NCI-H748 (cell line): ENCODE measurements around the gene CLIC6.
"Not testable (repeated sequence)": the region's sequence is repeated elsewhere in the genome, so short reads cannot be mapped to it uniquely, and the experiment has no call there.

Experiments used
- DNase-seq: peaks from one replicate; lab custom pipeline; 2025; ENCODE audit not compliant: unreplicated experiment; lab: John Stamatoyannopoulos, UW

The CLIC6 gene

DNA sequence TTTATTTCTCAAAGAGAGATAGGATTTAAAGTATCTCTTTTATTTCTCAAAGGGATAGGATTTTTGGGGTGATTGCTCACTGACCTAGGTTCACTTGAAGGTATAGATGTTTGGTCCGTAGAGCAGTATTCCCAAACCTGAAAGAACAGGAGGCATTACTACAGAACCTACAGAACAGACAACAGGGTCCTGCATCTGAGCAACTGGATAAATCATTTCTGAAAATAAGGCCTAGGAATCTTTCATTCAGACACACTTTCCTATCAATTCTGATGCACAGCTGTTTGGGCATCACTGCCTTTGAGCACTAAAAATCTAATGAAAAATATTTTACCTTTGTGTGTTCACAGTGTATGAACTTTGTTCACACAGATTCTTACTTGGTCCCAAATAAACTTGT, 17.2 kb upstream of the CLIC6 start:
- DNase-seq: no peak

GRCh38 chr21:34653522-34653921, 15.3 kb upstream of the CLIC6 start:
- no peak for DNase-seq

DNA sequence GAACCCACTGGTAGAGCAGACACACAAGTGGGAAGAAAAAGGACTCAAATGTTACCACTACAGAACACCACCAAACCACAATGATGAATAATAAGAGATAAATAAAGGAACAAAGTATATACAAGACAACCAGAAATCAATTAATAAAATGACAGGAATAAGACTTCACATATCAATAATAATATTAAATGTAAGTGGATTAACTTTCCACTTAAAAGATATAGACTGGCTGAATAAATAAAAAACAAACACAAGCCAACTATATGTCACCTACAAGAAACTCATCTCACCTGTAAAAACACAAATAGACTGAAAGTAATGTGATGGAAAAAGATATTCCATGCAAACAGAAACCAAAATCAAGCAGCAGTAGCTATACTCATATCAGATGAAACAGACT, 6.9 kb upstream of the CLIC6 start:
- DNase-seq: no peak

DNA sequence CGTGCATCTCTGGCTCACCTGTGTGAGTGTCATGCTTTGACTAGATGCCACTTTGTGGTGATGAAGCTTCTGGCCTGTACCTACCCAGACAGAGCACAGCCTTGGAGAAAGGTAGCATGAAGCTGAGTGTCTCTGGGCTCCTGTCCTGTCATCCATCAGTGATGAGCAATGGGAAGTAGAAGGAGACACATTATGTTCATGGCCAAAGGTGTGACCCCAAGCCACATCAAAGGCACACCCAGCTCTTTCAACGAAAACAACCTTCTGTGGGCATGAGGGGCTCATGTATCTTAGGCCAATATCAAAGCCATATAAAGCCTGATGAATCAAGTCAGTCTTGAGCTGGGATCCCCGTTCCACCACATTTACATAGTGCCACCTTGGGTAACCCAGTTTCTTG, 1.0 kb upstream of the CLIC6 start:
- DNase-seq: no peak

GRCh38 chr21:34669149-34669879, 520 bp downstream of the CLIC6 start:
- no peak for DNase-seq

DNA sequence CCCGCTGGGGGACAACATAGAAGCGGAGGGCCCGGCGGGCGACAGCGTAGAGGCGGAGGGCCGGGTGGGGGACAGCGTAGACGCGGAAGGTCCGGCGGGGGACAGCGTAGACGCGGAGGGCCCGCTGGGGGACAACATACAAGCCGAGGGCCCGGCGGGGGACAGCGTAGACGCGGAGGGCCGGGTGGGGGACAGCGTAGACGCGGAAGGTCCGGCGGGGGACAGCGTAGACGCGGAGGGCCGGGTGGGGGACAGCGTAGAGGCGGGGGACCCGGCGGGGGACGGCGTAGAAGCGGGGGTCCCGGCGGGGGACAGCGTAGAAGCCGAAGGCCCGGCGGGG, 1.1 kb downstream of the CLIC6 start:
- not testable (repeated sequence) for DNase-seq

DNA sequence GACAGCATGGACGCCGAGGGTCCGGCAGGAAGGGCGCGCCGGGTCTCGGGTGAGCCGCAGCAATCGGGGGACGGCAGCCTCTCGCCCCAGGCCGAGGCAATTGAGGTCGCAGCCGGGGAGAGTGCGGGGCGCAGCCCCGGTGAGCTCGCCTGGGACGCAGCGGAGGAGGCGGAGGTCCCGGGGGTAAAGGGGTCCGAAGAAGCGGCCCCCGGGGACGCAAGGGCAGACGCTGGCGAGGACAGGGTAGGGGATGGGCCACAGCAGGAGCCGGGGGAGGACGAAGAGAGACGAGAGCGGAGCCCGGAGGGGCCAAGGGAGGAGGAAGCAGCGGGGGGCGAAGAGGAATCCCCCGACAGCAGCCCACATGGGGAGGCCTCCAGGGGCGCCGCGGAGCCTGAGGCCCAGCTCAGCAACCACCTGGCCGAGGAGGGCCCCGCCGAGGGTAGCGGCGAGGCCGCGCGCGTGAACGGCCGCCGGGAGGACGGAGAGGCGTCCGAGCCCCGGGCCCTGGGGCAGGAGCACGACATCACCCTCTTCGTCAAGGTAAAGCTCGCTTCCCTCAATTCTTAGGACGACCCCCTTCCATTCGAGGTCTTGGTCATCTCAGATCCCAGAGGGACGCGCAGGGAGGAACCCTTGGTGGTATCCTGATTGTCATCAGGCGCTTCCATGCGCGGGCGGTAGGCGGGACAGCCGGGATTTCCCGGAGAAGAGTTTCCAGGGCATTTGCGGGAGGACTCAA, 1.6 kb downstream of the CLIC6 start:
- DNase-seq: no peak

GRCh38 chr21:34670962-34671348, 2.2 kb downstream of the CLIC6 start:
- no peak for DNase-seq

- DNase-seq: no peak
These were observed 2.7 kb downstream of the CLIC6 start for GRCh38 chr21:34671462-34671861.

GRCh38 chr21:34671891-34672290, 3.1 kb downstream of the CLIC6 start:
- DNase-seq: no peak

DNA sequence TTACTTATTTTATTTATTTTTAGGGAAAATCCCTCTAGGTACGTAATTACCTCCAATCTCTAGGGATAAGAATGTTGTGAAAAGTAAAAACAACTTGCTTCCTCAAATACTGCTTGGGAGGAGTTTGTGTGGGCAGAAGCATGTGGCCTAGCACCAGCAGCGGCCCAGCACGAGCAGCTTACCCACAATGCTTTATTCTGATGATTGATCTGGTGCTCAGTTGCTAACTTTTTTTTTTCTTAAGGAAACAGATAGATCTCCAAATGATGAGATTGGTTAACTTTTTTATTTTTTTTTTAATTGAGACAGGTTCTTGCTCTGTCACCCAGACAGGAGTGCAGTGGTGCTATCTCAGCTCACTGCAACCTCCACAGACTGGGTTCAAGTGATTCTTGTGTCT, 4.2 kb downstream of the CLIC6 start:
- DNase-seq: no peak

- no peak for DNase-seq
These were observed 5.7 kb downstream of the CLIC6 start for GRCh38 chr21:34674468-34674867.

DNA sequence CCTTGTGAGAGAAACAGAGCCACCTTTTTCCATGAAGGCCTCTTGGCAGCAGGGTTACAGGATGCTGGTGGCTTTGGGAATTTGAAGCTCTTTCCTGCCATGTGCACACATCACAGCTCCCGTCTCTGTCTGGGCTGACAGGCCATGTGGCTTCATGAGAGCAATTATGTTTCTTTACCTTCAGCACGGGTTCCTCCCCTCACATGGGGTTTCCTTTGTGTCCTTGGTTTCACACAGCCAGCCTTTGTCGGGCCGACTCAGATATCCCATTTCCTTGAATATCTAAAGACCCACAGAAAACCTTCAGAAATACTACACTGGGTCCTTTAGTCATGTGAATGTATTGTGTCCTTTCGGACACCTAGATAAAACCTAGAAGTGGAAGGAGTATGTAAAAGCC, 7.1 kb downstream of the CLIC6 start:
- peak; percentile 68 for DNase-seq

DNA sequence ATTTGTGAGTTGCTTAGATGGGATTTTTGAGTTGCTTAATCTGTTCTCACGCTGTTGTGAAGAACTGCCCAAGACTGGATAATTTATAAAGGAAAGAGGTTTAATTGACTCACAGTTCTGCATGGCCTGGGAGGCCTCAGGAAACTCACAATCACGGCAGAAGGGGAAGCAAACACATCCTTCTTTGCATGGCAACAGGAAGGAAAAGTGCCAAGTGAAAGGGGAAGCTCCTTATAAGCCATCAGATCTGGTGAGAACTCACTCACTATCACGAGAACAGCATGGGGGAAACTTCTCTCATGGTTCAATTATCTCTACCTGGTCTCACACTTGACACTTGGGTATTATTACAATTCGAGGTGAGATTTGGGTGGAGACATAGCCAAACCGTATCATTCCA, 10.3 kb downstream of the CLIC6 start:
- DNase-seq: no peak

- DNase-seq: no peak
These were observed 15.5 kb downstream of the CLIC6 start for GRCh38 chr21:34684174-34684876.

GRCh38 chr21:34687065-34687464, 18.3 kb downstream of the CLIC6 start:
- DNase-seq: no peak

DNA sequence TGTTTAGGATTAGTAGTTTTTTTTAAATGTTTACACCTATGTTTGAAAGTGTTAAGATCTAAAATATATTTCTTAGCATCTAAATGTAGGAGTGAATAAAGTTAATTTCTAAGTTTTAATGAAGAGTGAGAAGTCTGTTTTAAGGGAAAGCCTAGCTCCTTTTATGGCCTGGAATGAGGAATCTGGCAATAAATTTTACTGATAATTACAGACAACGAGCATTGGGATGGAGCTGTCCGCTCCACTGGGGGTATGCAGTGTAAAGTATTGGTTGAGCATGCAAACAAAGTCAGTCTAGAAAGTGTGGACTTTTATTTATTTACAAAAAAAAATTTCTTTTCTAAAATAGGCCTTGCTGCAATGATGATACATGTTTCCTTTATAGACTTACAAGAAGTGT, 19.0 kb downstream of the CLIC6 start:
- no peak for DNase-seq

DNA sequence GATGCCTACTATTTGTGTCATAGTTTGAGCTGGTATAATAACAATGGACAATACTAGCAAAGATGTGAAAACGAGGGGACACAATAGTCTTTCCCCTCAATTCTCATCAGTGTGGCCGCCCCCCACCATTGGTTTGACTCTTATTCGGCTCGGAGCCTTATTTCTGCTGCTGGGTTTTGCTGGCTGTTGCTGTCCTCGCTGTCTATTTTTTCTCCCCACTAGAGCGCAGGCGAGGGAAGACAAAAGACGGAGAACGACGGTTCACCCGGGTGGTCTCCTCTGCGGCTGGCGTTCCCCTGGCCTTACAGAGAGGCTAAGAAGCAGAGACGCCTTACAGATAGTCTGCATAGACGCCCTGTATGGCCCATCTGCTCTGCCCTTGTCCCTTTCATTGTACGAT, 19.4 kb downstream of the CLIC6 start:
- no peak for DNase-seq

DNA sequence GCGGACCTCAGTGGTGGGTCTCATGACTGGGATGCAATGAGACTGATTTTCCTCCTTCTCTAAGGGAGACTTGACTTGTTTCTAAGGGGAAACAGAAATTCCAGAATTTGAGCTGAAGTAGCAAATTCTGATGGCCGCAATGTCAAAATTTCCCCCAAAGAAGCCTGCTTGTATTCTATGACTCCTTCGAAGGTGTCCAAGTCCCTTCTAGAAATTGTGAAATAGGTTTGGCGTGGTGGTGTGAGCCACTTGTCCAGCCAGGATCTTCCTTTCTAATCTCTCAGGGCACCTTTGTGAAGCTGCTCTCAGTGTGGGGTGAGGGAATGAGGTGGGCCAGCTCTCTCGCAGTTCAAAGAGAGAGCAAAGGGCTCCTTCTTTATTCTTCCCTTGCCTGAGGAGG, 19.9 kb downstream of the CLIC6 start:
- DNase-seq: no peak

GRCh38 chr21:34690041-34690792, 21.4 kb downstream of the CLIC6 start:
- DNase-seq: peak; percentile 96

DNA sequence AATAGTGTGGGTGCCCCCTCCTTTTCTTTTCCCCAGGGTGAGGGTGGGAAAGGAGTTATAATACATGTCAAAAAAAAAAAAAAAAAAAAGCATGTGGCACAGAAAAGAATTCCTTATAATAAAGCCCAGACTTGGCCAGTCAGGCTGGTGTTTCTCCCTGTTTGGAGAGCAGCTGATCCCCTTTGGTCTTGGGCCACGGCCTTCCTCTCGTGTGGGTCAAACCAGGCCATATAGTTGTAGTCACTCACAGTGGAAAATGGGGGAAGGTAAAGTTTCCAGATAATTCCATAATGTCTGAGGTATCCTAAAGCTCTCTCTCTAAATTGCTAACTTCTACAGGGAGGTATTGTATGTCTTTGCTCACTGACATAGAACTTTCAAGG, 22.0 kb downstream of the CLIC6 start:
- no peak for DNase-seq
